OCI-LY1 (cell line): ENCODE measurements around the gene EYA2.

Experiments used
- CTCF ChIP-seq: fragments of 200-600 bp; sonication (generic), shearing (Covaris generic); IDR thresholded peaks from 2 replicates; pipeline ENCODE4 v1.5.1; 2017; ENCODE audit warnings: mild to moderate bottlenecking, antibody characterized with exemption, low read length, moderate library complexity, mixed read lengths
- EZH2 ChIP-seq: fragments of 200-600 bp; sonication (generic), shearing (Covaris generic); IDR thresholded peaks from 2 replicates; pipeline ENCODE4 v1.8.0; 2017; ENCODE audit warnings: borderline replicate concordance, mixed run types, mild to moderate bottlenecking, antibody characterized with exemption, low read length, moderate library complexity, mixed read lengths

- TF ChIP-seq CTCF (no peak), EZH2 (no peak)
These were observed 329.7 kb downstream of the EYA2 start for GRCh38 chr20:47224300-47224791.
